CD14-positive monocyte (primary cell): Measurements from ENCODE around the gene CAPN11. TPM values are rescaled to one million over a fixed set of nuclear protein-coding genes. Genes with fewer than 3 reads are reported as not detected.

Source experiments
- DNase-seq, 3 donors: peaks; one replicate each; pipeline ENCODE4 v3.0.0-alpha.2; 2011 to 2022
- H2AFZ ChIP-seq: 2 replicates; pipeline ENCODE4 v1.6.0; 2012; ENCODE audit warnings: mild to moderate bottlenecking, low read depth, low read length, inconsistent platforms; ENCODE audit not compliant: insufficient read depth, poor library complexity, severe bottlenecking
- H3K27ac ChIP-seq, 2 donors: 1 replicate in 1 of 2; 2 replicates in 1 of 2; pipeline ENCODE4 v1.5.1; 2012 to 2013; ENCODE audit warnings: low read length in 2 of 2, control low read depth in 1 of 2, inconsistent platforms in 1 of 2, low read depth in 1 of 2, mild to moderate bottlenecking in 1 of 2
- H3K27me3 ChIP-seq, 2 donors: one replicate each; pipeline versions ENCODE4 v1.6.0 to v1.6.1; 2011 to 2013; ENCODE audit warnings: low read length in 2 of 2; ENCODE audit not compliant: control insufficient read depth in 2 of 2, insufficient read depth in 2 of 2
- H3K36me3 ChIP-seq, 2 donors: replicated peaks in 1 of 2; 1 replicate in 1 of 2; 2 replicates in 1 of 2; pipeline versions ENCODE4 v1.5.1 to v1.6.1; 2012 to 2013; ENCODE audit warnings: low read length in 2 of 2, control low read depth in 1 of 2, inconsistent platforms in 1 of 2, mild to moderate bottlenecking in 1 of 2; ENCODE audit not compliant: insufficient read depth in 2 of 2, control insufficient read depth in 1 of 2
- H3K4me1 ChIP-seq, 2 donors: 1 replicate in 1 of 2; 2 replicates in 1 of 2; pipeline versions ENCODE4 v1.5.1 to v1.6.1; 2012 to 2013; ENCODE audit warnings: low read length in 2 of 2, control low read depth in 1 of 2, inconsistent platforms in 1 of 2, mild to moderate bottlenecking in 1 of 2, moderate library complexity in 1 of 2; ENCODE audit not compliant: insufficient read depth in 2 of 2, control insufficient read depth in 1 of 2
- H3K4me2 ChIP-seq: replicated peaks from 2 replicates; pipeline ENCODE3; 2012; ENCODE audit warnings: low read length, moderate library complexity, mild to moderate bottlenecking; ENCODE audit not compliant: poor library complexity, severe bottlenecking; ENCODE audit errors: extremely low read depth
- H3K4me3 ChIP-seq, 3 experiments: fragments of 200-600 bp in 1 of 3; sonication (generic) in 1 of 3; replicated peaks in 1 of 3; 1 replicate in 2 of 3; 2 replicates in 1 of 3; pipeline ENCODE4 v1.5.1; 2011 to 2013; ENCODE audit warnings: low read length in 3 of 3, mild to moderate bottlenecking in 3 of 3, control low read depth in 2 of 3, low read depth in 2 of 3, inconsistent platforms in 1 of 3, moderate library complexity in 1 of 3
- H3K79me2 ChIP-seq: 2 replicates; pipeline ENCODE4 v1.6.0; 2012; ENCODE audit warnings: mild to moderate bottlenecking, control low read depth, inconsistent platforms, low read length, moderate library complexity; ENCODE audit not compliant: insufficient read depth
- H3K9ac ChIP-seq: 2 replicates; pipeline ENCODE4 v1.6.0; 2017; ENCODE audit warnings: low read length, mild to moderate bottlenecking; ENCODE audit not compliant: insufficient read depth, poor library complexity, severe bottlenecking
- H3K9me3 ChIP-seq, 2 donors: replicated peaks in 1 of 2; 1 replicate in 1 of 2; 2 replicates in 1 of 2; pipeline versions ENCODE4 v1.5.1 to v1.6.1; 2012 to 2013; ENCODE audit warnings: low read length in 2 of 2, control low read depth in 1 of 2; ENCODE audit not compliant: control insufficient read depth in 1 of 2, insufficient read depth in 1 of 2
- H4K20me1 ChIP-seq: 2 replicates; pipeline ENCODE4 v1.6.0; 2012; ENCODE audit warnings: mild to moderate bottlenecking, low read length, control low read depth, moderate library complexity; ENCODE audit not compliant: insufficient read depth
- H3K27ac Mint-ChIP-seq, 7 donors: one replicate each; pipeline ENCODE4 v1.8.0; 2020; ENCODE audit warnings: mild to moderate bottlenecking in 7 of 7, mixed read lengths in 7 of 7, moderate library complexity in 6 of 7, inconsistent platforms in 2 of 7
- H3K27me3 Mint-ChIP-seq, 3 donors: one replicate each; pipeline ENCODE4 v1.8.0; 2021 to 2022; ENCODE audit warnings: low read depth in 3 of 3, mild to moderate bottlenecking in 3 of 3, mixed read lengths in 3 of 3, moderate library complexity in 3 of 3, inconsistent platforms in 1 of 3
- H3K36me3 Mint-ChIP-seq, 2 donors: one replicate each; pipeline ENCODE4 v1.8.0; 2020; ENCODE audit warnings: mixed read lengths in 2 of 2, inconsistent platforms in 1 of 2, mild to moderate bottlenecking in 1 of 2
- H3K4me1 Mint-ChIP-seq: one replicate; pipeline ENCODE4 v1.8.0; 2020; ENCODE audit warnings: mild to moderate bottlenecking, mixed read lengths
- H3K4me3 Mint-ChIP-seq, 2 donors: one replicate each; pipeline ENCODE4 v1.8.0; 2020; ENCODE audit warnings: mild to moderate bottlenecking in 2 of 2, mixed read lengths in 2 of 2, moderate library complexity in 1 of 2
- H3K9me3 Mint-ChIP-seq, 7 donors: one replicate each; pipeline ENCODE4 v1.8.0; 2020 to 2022; ENCODE audit warnings: mixed read lengths in 7 of 7, mild to moderate bottlenecking in 6 of 7, moderate library complexity in 6 of 7, inconsistent platforms in 2 of 7
- CTCF ChIP-seq: fragments of 200-600 bp; IDR thresholded peaks from one replicate; pipeline ENCODE4 v1.8.0; 2022; ENCODE audit warnings: antibody characterized with exemption, mild to moderate bottlenecking
- WGBS: methylation state at CpG from one replicate; pipeline ENCODE4 v1.1.5; 2013; ENCODE audit warnings: missing lambda C conversion rate; ENCODE audit not compliant: insufficient coverage; 5-methylcytosine and 5-hydroxymethylcytosine counted together
- intact Hi-C, 2 donors: fragments of 100-400 bp; cut with micrococcal nuclease; formaldehyde crosslinking; loops; one replicate each; pipeline versions ENCODE4 v1.15.0 to v1.15.1; 2023
- polyA plus RNA-seq, 3 donors: library from polyadenylated mRNA; depleted of rRNA in 1 of 3; unstranded in 2 of 3; stranded (reverse) in 1 of 3; fragments of 300-500 nt in 2 of 3; fragments of >200 nt in 1 of 3; fragmentation: Illumina TruSeq in 2 of 3; gene quantifications; 1 replicate in 2 of 3; 2 replicates in 1 of 3; pipeline ENCODE4 v1.2.3, GENCODE V29; 2012 to 2021

Gene CAPN11
- polyA plus RNA-seq, 3 donors, result 0.11 TPM; not detected in 2

DNA sequence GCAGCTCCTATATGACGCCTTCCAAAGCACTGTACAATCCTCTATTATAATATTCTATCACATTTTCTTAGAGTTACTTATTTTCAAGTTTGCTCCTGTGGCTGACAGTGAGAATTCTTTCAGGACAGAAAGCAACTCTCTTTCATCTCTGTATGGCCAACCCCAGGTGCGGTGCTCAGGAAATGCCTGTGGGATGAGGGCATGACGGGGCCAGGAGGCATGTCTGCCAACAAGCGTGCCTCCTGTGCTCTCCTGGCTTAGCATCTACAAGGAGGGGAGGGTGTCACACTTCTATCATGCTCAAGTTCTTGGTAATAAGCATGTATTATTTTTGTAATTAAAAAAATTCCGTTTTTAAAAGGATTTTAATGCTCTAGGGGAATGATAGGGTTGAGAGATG, 42.8 kb upstream of the CAPN11 start:
- Histone ChIP-seq H3K36me3 (peaks cover 49 to 64% of the 10 kb centered on the region in 2 donors), H4K20me1 (peaks cover 58% of the 10 kb centered on the region), H3K4me3 (no peak overlapping the region), H3K27ac (no peak overlapping the region), H3K79me2 (peaks cover 58% of the 10 kb centered on the region), H3K4me1 (peaks cover 12 to 15% of the 10 kb centered on the region in 2 donors), H2AFZ (no peak overlapping the region), H3K9ac (no peak overlapping the region), H3K27me3 (no peaks in the 10 kb centered on the region), H3K9me3 (no peaks in the 10 kb centered on the region), H3K4me2 (no peak overlapping the region)
- DNase-seq, result no peak
- Mint-ChIP-seq H3K4me1 (peaks cover 21% of the 10 kb centered on the region), H3K9me3 (no peaks in the 10 kb centered on the region), H3K27ac (no peak overlapping the region), H3K36me3 (peaks cover 55 to 73% of the 10 kb centered on the region in 2 donors), H3K4me3 (no peak overlapping the region), H3K27me3 (no peaks in the 10 kb centered on the region)
- intact Hi-C loops, result no loop called here
- 69% methylated on average over 2 of the region's 5 CpGs for WGBS
- no peak for TF ChIP-seq CTCF

- no peak for TF ChIP-seq CTCF
- Histone ChIP-seq H3K4me2 (no peak overlapping the region), H4K20me1 (peaks cover 68% of the 10 kb centered on the region), H3K9ac (no peak overlapping the region), H3K27ac (peak overlapping the region in 1 of 2 donors; percentile 31), H2AFZ (no peak overlapping the region), H3K4me3 (no peak overlapping the region), H3K36me3 (peaks cover 39 to 55% of the 10 kb centered on the region in 2 donors), H3K9me3 (no peaks in the 10 kb centered on the region), H3K79me2 (peaks cover 67% of the 10 kb centered on the region), H3K4me1 (peaks cover 19 to 21% of the 10 kb centered on the region in 2 donors), H3K27me3 (no peaks in the 10 kb centered on the region)
- H3K36me3 Mint-ChIP-seq, result peaks cover 45 to 63% of the 10 kb centered on the region in 2 donors
- no peaks in the 10 kb centered on the region for H3K9me3 Mint-ChIP-seq
- H3K4me1 Mint-ChIP-seq, result peaks cover 29% of the 10 kb centered on the region
- intact Hi-C loops, result no loop called here
- H3K27ac Mint-ChIP-seq, result peak overlapping the region in 1 of 7 donors; percentile 77
- no peak for DNase-seq
- WGBS, result 100% methylated on average over 1 of the region's 4 CpGs
- no peaks in the 10 kb centered on the region for H3K27me3 Mint-ChIP-seq
- H3K4me3 Mint-ChIP-seq, result no peak overlapping the region
Measured at GRCh38 chr6:44116641-44117382, 41.8 kb upstream of the CAPN11 start.
